Ecto neural progenitor cell (in vitro differentiated cells): Measurements from ENCODE around the gene C1orf52.
A peak's percentile ranks its signal among the peaks of the same experiment; 100 is the strongest.
"Not testable (repeated sequence)": the region's sequence is repeated elsewhere in the genome, so short reads cannot be mapped to it uniquely, and the experiment has no call there.

Experiments
- DNase-seq: peaks from one replicate; pipeline ENCODE4 v3.0.0-alpha.2; 2018; ENCODE audit warnings: low spot score

The C1orf52 gene

GRCh38 chr1:85277802-85278201, 18.3 kb upstream of the C1orf52 start:
- DNase-seq = no peak

- no peak for DNase-seq
These were observed 17.6 kb upstream of the C1orf52 start for GRCh38 chr1:85276978-85277639.

GRCh38 chr1:85276215-85276977, 16.9 kb upstream of the C1orf52 start, which contains the start of gene BCL10:
TSS of gene BCL10 (minus strand) at chr1:85276632. CDS start at chr1:85276352, 280 bp downstream.
- DNase-seq = peak; percentile 98

- no peak for DNase-seq
These were observed 16.3 kb upstream of the C1orf52 start for GRCh38 chr1:85275701-85276214.

- DNase-seq = no peak
These were observed 15.5 kb upstream of the C1orf52 start for GRCh38 chr1:85274969-85275453.

- DNase-seq = no peak
These were observed 13.9 kb upstream of the C1orf52 start for GRCh38 chr1:85273397-85273796.

GRCh38 chr1:85268801-85269585, 9.5 kb upstream of the C1orf52 start:
- DNase-seq = no peak

- no peak for DNase-seq
These were observed 7.9 kb upstream of the C1orf52 start for GRCh38 chr1:85267313-85267712.

- DNase-seq = no peak
These were observed 4.7 kb upstream of the C1orf52 start for GRCh38 chr1:85264150-85264549.

GRCh38 chr1:85262985-85263384, 3.5 kb upstream of the C1orf52 start:
- DNase-seq = no peak

GRCh38 chr1:85259912-85260274, 431 bp upstream of the C1orf52 start:
- no peak for DNase-seq

GRCh38 chr1:85258536-85259117, 835 bp downstream of the C1orf52 start:
- peak; percentile 75 for DNase-seq

- DNase-seq = not testable (repeated sequence)
These were observed 10.4 kb downstream of the C1orf52 start for GRCh38 chr1:85249042-85249441.

- no peak for DNase-seq
These were observed 13.6 kb downstream of the C1orf52 start for GRCh38 chr1:85245891-85246290.

- no peak for DNase-seq
These were observed 14.0 kb downstream of the C1orf52 start for GRCh38 chr1:85245456-85245855.

- DNase-seq = no peak
These were observed 15.0 kb downstream of the C1orf52 start for GRCh38 chr1:85244271-85245061.

GRCh38 chr1:85243372-85243771, 16.1 kb downstream of the C1orf52 start:
- DNase-seq = no peak

GRCh38 chr1:85240643-85241042, 18.8 kb downstream of the C1orf52 start:
- DNase-seq = no peak

GRCh38 chr1:85240174-85240601, 19.3 kb downstream of the C1orf52 start:
- no peak for DNase-seq

GRCh38 chr1:85237613-85238012, 21.8 kb downstream of the C1orf52 start:
- no peak for DNase-seq

- DNase-seq = no peak
These were observed 29.0 kb downstream of the C1orf52 start for GRCh38 chr1:85230305-85230977.
